ENCODE data around the gene WNT11.

Gene WNT11

DNA sequence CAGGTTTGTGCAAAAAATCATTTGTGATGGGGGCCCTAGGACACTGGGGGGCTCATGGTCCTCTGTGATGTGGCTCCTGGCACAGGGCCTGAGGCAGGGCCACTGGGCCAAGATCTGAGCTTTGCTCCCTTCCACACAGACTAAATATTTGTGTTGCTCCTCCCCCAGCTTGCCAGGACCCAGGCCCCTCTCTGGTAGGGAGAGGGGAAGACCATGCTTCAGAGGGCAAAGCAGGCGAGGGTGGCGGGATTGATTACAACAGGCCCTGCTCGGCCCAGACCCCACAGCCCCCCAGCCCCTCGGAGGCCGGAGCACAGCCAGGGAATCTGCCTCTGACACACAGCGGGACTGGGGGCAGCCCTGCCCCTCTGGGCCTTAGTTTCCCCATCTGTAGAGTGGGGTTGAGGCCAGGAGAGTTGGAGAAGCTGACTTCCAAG is 29.0 kb downstream of the WNT11 start:
- H3K4me3 ChIP-seq (replicated peaks in 1 of 2; ENCODE audit: low read depth in 2 of 2, low read length in 2 of 2) = no peak overlapping the region
- no peak for DNase-seq (ENCODE audit: low read depth in 2 of 2)
- no peak for TF ChIP-seq CTCF (IDR thresholded peaks at IDR 0.05; ENCODE audit: low read depth, low read length)

- no peak overlapping the region for H3K4me3 ChIP-seq (replicated peaks in 1 of 2; ENCODE audit: low read depth in 2 of 2, low read length in 2 of 2)
- no peak for TF ChIP-seq CTCF (IDR thresholded peaks at IDR 0.05; ENCODE audit: low read depth, low read length)
- DNase-seq (ENCODE audit: low read depth in 2 of 2) = no peak
Observed at GRCh38 chr11:76176463-76176862, 29.8 kb downstream of the WNT11 start.

GRCh38 chr11:76175783-76176182 is 30.5 kb downstream of the WNT11 start:
- DNase-seq (ENCODE audit: low read depth in 2 of 2) = no peak
- TF ChIP-seq CTCF (IDR thresholded peaks at IDR 0.05; ENCODE audit: low read depth, low read length) = no peak
- no peak overlapping the region for H3K4me3 ChIP-seq (replicated peaks in 1 of 2; ENCODE audit: low read depth in 2 of 2, low read length in 2 of 2)

GRCh38 chr11:76174330-76174729 is 32.0 kb downstream of the WNT11 start:
- no peak for DNase-seq (ENCODE audit: low read depth in 2 of 2)
- TF ChIP-seq CTCF (IDR thresholded peaks at IDR 0.05; ENCODE audit: low read depth, low read length) = no peak
- H3K4me3 ChIP-seq (replicated peaks in 1 of 2; ENCODE audit: low read depth in 2 of 2, low read length in 2 of 2) = no peak overlapping the region

DNA sequence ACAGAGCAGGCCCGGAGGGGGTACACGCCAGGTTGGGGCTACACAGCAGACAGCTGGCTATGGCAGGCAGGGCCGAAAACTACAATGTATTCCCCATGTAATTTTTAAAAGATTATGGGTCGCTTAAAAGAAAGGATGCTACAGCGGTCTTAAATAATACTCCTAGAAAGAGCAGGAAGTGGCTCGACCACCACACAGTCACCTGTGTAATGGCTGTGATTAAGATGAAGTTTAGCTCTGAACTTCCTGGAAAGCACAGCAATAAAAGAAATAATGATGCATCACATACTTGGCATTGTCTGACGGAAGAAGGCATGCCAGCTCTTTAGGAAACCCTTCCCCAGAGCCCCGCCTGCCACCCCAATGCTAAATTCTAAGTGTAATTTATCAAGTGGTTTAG is 32.6 kb downstream of the WNT11 start:
- DNase-seq (ENCODE audit: low read depth in 2 of 2) = no peak
- no peak for TF ChIP-seq CTCF (IDR thresholded peaks at IDR 0.05; ENCODE audit: low read depth, low read length)
- H3K4me3 ChIP-seq (replicated peaks in 1 of 2; ENCODE audit: low read depth in 2 of 2, low read length in 2 of 2) = no peak overlapping the region

DNA sequence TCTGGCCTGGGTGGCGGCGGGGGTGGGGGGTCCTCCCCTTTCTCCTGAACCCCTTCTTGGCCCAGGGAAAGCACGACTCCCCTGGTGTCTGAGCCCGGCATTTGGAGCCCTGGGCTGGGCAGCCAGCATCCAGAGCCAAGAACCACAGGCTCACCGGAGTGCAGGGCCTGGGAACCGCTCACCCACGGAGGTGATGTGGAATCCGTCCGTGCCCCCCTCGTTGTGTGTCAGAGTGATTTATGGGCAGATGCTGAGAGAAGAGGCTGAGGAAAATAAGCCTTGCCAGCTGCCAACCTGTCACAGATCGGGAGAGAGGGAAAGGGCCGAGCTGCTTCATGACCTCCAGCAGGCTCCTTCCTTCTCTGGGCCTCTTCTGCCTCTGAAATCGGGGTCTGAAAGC is 33.7 kb downstream of the WNT11 start:
- no peak overlapping the region for H3K4me3 ChIP-seq (replicated peaks in 1 of 2; ENCODE audit: low read depth in 2 of 2, low read length in 2 of 2)
- DNase-seq (ENCODE audit: low read depth in 2 of 2) = no peak
- TF ChIP-seq CTCF (IDR thresholded peaks at IDR 0.05; ENCODE audit: low read depth, low read length) = no peak

- no peak for DNase-seq (ENCODE audit: low read depth in 2 of 2)
- no peak overlapping the region for H3K4me3 ChIP-seq (replicated peaks in 1 of 2; ENCODE audit: low read depth in 2 of 2, low read length in 2 of 2)
- TF ChIP-seq CTCF (IDR thresholded peaks at IDR 0.05; ENCODE audit: low read depth, low read length) = no peak
Observed at GRCh38 chr11:76170468-76170867, 35.8 kb downstream of the WNT11 start.
